Measurements from ENCODE around the gene MECR.

DNA sequence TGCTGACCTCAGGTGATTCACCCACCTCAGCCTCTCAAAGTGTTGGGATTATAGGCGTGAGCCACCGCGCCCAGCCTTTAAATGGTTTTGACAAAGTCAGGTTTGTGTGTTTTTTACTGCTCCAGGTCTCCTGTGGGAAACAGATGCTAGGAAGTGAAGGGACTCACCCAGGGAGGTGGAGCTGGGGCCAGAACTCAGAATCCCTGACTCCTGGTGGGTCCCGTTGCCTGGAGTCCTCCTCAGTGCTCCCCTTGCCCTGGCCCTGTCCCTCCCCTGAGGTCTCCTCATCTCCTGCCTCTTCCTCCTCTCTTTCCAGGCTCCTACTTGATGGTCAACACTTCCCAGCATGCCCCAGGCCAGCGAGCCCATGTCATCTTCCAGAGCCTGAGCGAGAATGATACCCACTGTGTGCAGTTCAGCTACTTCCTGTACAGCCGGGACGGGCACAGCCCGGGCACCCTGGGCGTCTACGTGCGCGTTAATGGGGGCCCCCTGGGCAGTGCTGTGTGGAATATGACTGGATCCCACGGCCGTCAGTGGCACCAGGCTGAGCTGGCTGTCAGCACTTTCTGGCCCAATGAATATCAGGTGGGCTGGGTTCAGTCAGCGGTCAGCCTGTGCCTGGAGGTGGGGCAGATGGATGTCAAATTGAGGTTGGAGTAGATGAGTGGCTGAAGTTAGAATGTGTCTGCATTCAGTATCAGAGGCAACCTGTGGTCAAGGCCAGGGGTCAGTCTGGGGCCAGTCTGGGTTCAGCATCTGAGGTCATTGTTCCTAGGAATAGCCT lies 27.6 kb upstream of the MECR start:
- TF ChIP-seq, protein P1, sequence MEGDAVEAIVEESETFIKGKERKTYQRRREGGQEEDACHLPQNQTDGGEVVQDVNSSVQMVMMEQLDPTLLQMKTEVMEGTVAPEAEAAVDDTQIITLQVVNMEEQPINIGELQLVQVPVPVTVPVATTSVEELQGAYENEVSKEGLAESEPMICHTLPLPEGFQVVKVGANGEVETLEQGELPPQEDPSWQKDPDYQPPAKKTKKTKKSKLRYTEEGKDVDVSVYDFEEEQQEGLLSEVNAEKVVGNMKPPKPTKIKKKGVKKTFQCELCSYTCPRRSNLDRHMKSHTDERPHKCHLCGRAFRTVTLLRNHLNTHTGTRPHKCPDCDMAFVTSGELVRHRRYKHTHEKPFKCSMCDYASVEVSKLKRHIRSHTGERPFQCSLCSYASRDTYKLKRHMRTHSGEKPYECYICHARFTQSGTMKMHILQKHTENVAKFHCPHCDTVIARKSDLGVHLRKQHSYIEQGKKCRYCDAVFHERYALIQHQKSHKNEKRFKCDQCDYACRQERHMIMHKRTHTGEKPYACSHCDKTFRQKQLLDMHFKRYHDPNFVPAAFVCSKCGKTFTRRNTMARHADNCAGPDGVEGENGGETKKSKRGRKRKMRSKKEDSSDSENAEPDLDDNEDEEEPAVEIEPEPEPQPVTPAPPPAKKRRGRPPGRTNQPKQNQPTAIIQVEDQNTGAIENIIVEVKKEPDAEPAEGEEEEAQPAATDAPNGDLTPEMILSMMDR (IDR thresholded peaks at IDR 0.05), result no peak
- no peak for TF ChIP-seq ZFX (IDR thresholded peaks at IDR 0.05; ENCODE audit: borderline replicate concordance)

Measured in 22Rv1 (cell line).